Stimulated activated CD8-positive, alpha-beta memory T cell treated with anti-CD3 and anti-CD28 coated beads, Interleukin-4, amount 100 ng/mL, for 4 hours (primary cell): Measurements from ENCODE around the gene NEMP2.

Experiments
- DNase-seq, 2 donors: peaks; one replicate each; pipeline ENCODE4 v3.0.0-alpha.2; 2020; ENCODE audit warnings: low read depth in 2 of 2, low spot score in 1 of 2

NEMP2 gene

GRCh38 chr2:190458352-190459107 is 76.0 kb downstream of the NEMP2 start:
- no peak for DNase-seq

GRCh38 chr2:190457256-190457655 is 77.3 kb downstream of the NEMP2 start:
- DNase-seq = no peak

GRCh38 chr2:190456833-190457232 is 77.7 kb downstream of the NEMP2 start:
- DNase-seq = no peak

- DNase-seq = no peak
Measured at GRCh38 chr2:190455358-190456095, 79.0 kb downstream of the NEMP2 start.

- DNase-seq = no peak
Measured at GRCh38 chr2:190454795-190455194, 79.7 kb downstream of the NEMP2 start.
